ENCODE results near the gene COQ8B.
"Not testable (repeated sequence)": the region's sequence is repeated elsewhere in the genome, so short reads cannot be mapped to it uniquely, and the experiment has no call there.

DNA sequence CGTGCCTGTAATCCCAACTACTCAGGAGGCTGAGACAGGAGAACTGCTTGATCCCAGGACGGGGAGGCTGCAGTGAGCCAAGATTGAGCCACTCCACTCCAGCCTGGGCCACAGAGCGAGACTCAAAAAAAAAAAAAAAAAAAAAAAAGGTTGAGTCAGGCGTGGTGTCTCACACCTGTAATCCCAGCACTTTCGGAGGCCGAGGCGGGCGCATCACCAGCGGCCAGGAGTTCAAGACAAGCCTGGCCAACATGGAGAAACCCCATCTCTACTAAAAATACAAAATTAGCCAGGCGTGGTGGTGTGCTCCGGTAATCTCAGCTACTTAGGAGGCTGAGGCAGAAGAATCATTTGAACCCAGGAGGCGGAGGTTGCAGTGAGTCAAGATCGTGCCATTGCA lies 49.7 kb upstream of the COQ8B start:
- TF ChIP-seq POLR2AphosphoS5, CTCF (IDR thresholded peaks at IDR 0.05): not testable (repeated sequence)
